Right lobe of liver (tissue), 6 donors: ENCODE results near the gene INPP5A. TPM values are rescaled to one million over a fixed set of nuclear protein-coding genes. Genes with fewer than 3 reads are reported as not detected.

Experiments
- ATAC-seq, 4 donors: fragments of 200-7000 bp; cut with Tn5 transposase; one replicate each; pipeline ENCODE4 v1.9.1; 2020; ENCODE audit warnings: mild to moderate bottlenecking in 4 of 4, moderate library complexity in 4 of 4
- DNase-seq, 3 donors: peaks; one replicate each; pipeline ENCODE4 v3.0.0-alpha.2; 2020
- H3K27ac ChIP-seq, 3 donors: fragments of 200-600 bp; one replicate each; pipeline ENCODE4 v1.8.0; 2022
- H3K27me3 ChIP-seq, 2 donors: fragments of 200-600 bp; one replicate each; pipeline ENCODE4 v1.8.0; 2022
- H3K36me3 ChIP-seq, 4 donors: fragments of 200-600 bp; sonication (generic) in 1 of 4; one replicate each; pipeline versions ENCODE4 v1.5.1 to v1.8.0; 2017 to 2022; ENCODE audit warnings: control low read depth in 1 of 4
- H3K4me1 ChIP-seq, 4 donors: fragments of 200-600 bp; sonication (generic) in 1 of 4; one replicate each; pipeline versions ENCODE4 v1.5.1 to v1.8.0; 2017 to 2022; ENCODE audit warnings: control low read depth in 1 of 4
- H3K4me3 ChIP-seq, 3 donors: fragments of 200-600 bp; one replicate each; pipeline ENCODE4 v1.8.0; 2022
- H3K9me3 ChIP-seq, 4 donors: fragments of 200-600 bp; sonication (generic) in 1 of 4; one replicate each; pipeline versions ENCODE4 v1.5.1 to v1.8.0; 2017 to 2022; ENCODE audit warnings: control low read depth in 1 of 4
- POLR2A ChIP-seq: fragments of 450-650 bp; IDR thresholded peaks from one replicate; pipeline ENCODE4 v1.6.1; 2017; ENCODE audit warnings: antibody characterized with exemption, mild to moderate bottlenecking
- WGBS: methylation state at CpG from one replicate; pipeline ENCODE4 v1.1.6; 2018; ENCODE audit warnings: low coverage, low lambda C conversion rate; ENCODE audit not compliant: insufficient coverage; ENCODE audit errors: missing lambda C conversion rate; 5-methylcytosine and 5-hydroxymethylcytosine counted together
- intact Hi-C, 2 donors: fragments of 100-400 bp; cut with DNase I; formaldehyde crosslinking; loops; one replicate each; pipeline versions ENCODE4 v1.11.2 to v1.14.1; 2022
- total RNA-seq, 6 experiments: library from RNA; depleted of rRNA in 2 of 6; stranded (reverse); fragments of >200 nt in 2 of 6; fragmentation: NEBNext Ultra II Directional in 3 of 6; extraction: Animal tissue kit (Norgen Biotek cat#: 25700) in 3 of 6; gene quantifications; one replicate each; pipeline versions ENCODE4 v1.1.0 to v1.2.4, GENCODE V29; 2016 to 2023
- TF ChIP-seq, protein P1 (sequence below), 4 donors: fragments of 200-600 bp in 3 of 4; fragments of 450-650 bp in 1 of 4; IDR thresholded peaks; one replicate each; pipeline versions ENCODE4 v1.5.1 to v1.8.0; 2016 to 2022; ENCODE audit warnings: antibody characterized with exemption in 4 of 4, mild to moderate bottlenecking in 2 of 4
- donor health status: DM: no; HTN: yes; CAD: no.
- donor health status: DM: no; HTN: no; CAD: no.
- donor health status: DM: no; HTN: no; CAD: no.
- donor health status: DM: no; HTN: yes; CAD: no.
- donor health status: DM: no; HTN: yes; CAD: no.

Gene INPP5A
- total RNA-seq, 6 experiments from 2014 or later = 12.5 to 24.6 (median 16.9) TPM

DNA sequence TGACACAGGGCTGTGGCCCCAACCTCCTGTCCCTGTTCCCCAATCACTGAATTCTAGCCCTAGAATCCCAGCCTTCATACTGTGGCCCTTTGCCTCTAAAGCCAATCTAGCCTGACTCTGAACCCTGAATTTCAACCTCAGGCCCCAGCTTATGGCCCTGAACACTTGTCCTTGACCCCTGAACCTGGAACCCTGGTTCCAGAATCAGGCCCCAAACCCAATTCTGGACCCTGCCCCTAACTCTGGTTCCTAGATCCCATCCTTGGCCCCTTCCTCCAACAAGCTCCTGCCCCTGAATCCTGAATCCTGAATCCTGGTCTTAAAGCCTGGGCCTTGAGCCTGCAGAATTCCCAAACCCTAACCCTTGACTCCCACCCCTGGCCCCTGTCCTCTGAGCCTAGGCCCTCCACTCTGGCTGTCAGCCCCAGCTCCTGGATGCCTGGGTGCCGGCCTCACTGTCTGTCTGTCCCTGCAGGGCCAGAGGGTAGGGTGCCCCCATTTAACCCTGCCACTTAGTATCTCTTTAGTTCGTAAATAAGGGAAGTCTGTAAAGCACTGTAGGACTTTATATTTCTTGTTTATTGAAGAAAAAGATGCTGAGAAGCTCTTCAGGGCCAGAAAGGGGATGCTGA lies 1.3 kb downstream of the INPP5A start:
- Histone ChIP-seq H3K4me3 (peak overlapping the region; percentile 52 to 66 (median 62)), H3K36me3 (no peaks in the 10 kb centered on the region), H3K27ac (peak overlapping the region; percentile 13 to 88 (median 76)), H3K4me1 (peaks cover 0 to 38% (median 16%) of the 10 kb centered on the region in 4 donors), H3K9me3 (no peaks in the 10 kb centered on the region), H3K27me3 (no peaks in the 10 kb centered on the region)
- no peak for TF ChIP-seq POLR2A
- TF ChIP-seq, protein P1, sequence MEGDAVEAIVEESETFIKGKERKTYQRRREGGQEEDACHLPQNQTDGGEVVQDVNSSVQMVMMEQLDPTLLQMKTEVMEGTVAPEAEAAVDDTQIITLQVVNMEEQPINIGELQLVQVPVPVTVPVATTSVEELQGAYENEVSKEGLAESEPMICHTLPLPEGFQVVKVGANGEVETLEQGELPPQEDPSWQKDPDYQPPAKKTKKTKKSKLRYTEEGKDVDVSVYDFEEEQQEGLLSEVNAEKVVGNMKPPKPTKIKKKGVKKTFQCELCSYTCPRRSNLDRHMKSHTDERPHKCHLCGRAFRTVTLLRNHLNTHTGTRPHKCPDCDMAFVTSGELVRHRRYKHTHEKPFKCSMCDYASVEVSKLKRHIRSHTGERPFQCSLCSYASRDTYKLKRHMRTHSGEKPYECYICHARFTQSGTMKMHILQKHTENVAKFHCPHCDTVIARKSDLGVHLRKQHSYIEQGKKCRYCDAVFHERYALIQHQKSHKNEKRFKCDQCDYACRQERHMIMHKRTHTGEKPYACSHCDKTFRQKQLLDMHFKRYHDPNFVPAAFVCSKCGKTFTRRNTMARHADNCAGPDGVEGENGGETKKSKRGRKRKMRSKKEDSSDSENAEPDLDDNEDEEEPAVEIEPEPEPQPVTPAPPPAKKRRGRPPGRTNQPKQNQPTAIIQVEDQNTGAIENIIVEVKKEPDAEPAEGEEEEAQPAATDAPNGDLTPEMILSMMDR (IDR thresholded peaks at IDR 0.05) = no peak
- ATAC-seq (no peak), DNase-seq (peak in 2 of 3 donors; percentile 34 to 56)
- intact Hi-C loops = loop anchor here in 1 of 2 donors (10.0 kb wide), 1 partner anchor 74 kb away; no protein-coding TSS in a partner anchor
- 24% methylated on average over 2 of the region's 2 CpGs for WGBS

DNA sequence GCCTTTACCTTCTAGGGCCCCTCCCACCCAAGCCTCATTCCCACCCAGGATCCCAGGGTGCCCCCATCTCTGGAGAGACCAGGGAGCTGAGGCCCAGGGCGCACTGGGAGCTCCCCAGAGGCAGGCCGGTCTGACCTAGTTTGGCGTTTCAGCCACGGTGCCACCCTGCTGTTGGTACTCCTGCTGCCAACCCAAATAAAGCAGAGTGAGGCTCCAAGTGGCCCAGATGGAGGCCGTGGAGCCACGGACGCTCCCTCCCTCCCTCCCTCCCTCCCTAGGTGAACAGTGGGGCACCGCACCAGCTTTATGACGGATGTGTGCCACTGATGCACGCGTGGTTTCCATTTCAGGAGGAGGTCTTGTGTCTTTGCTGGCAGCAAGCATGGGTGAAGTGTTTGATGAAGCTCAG lies 1.8 kb downstream of the INPP5A start:
- 9% methylated on average over 8 of the region's 11 CpGs for WGBS
- DNase-seq (peak; percentile 70 to 87 (median 86)), ATAC-seq (peak; percentile 25 to 52 (median 49))
- Histone ChIP-seq H3K4me1 (peaks cover 0 to 38% (median 16%) of the 10 kb centered on the region in 4 donors), H3K9me3 (no peaks in the 10 kb centered on the region), H3K27ac (peak overlapping the region; percentile 13 to 88 (median 76)), H3K27me3 (no peaks in the 10 kb centered on the region), H3K4me3 (peak overlapping the region in 1 of 3 donors; percentile 66), H3K36me3 (no peaks in the 10 kb centered on the region)
- intact Hi-C loops = loop anchor here in 1 of 2 donors (10.0 kb wide), 1 partner anchor 75 kb away; no protein-coding TSS in a partner anchor
- TF ChIP-seq, protein P1 (IDR thresholded peaks at IDR 0.05) = no peak
- TF ChIP-seq POLR2A = peak; percentile 16

DNA sequence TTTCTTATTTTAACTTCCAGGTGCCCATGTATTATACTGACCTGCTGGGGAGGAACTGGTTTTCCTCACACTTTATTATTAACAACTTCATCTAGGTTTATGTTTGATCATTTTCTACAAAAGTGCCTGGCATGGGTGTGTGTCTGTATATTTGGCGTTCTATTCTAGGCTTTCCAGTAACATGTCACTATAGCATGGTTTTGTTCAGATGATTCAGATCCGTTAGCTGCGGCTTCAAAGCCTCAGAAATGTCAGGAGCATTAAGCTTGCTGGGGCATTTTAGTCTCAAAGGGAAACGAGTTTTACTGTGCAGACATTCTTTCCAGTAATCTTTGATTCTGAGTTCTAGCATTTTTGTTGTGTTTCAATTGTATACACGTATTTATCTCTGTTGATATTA lies 2.3 kb downstream of the INPP5A start:
- no peaks in the 10 kb centered on the region for H3K36me3 ChIP-seq
- H3K4me3 ChIP-seq = no peak overlapping the region

DNA sequence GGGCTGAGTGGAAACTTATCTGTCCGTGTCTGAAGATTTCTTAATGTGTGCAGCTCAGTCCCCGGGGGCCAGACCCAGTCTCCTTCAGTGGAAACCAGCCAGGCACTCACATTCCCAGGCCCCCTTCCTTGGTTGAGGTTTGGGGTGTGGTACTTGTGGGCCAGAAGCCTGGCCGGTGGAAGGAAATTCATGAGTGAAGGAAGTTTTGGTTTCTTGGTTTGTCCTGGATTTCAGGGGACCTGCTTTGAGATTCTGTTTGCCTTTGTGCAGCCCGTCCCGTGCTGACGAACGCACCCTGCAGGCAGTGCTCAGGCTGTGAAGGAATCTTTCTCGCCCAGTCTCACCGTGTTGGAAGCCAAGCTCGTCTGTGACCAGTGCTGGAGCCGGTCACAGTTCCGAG lies 2.9 kb downstream of the INPP5A start:
- ATAC-seq (no peak), DNase-seq (peak in 1 of 3 donors; percentile 22)
- Histone ChIP-seq H3K27me3 (no peaks in the 10 kb centered on the region), H3K27ac (no peak overlapping the region), H3K9me3 (no peaks in the 10 kb centered on the region), H3K4me1 (peaks cover 0 to 38% (median 16%) of the 10 kb centered on the region in 4 donors), H3K4me3 (no peak overlapping the region), H3K36me3 (no peaks in the 10 kb centered on the region)
- 53% methylated on average over 3 of the region's 12 CpGs for WGBS
- no peak for TF ChIP-seq POLR2A
- intact Hi-C loops = no loop called here

More for the DNA sequence above, 2.3 kb downstream of the INPP5A start:
- intact Hi-C loops = loop anchor here in 1 of 2 donors (10.0 kb wide), 1 partner anchor 75 kb away; no protein-coding TSS in a partner anchor
- WGBS = 43% methylated on average over 5 of the region's 5 CpGs
- Histone ChIP-seq H3K27me3 (no peaks in the 10 kb centered on the region), H3K4me1 (peaks cover 0 to 38% (median 16%) of the 10 kb centered on the region in 4 donors), H3K9me3 (no peaks in the 10 kb centered on the region), H3K27ac (peak overlapping the region in 1 of 3 donors; percentile 88)
- DNase-seq = no peak
- no peak for ATAC-seq
- TF ChIP-seq, protein P1 (IDR thresholded peaks at IDR 0.05) = no peak
- no peak for TF ChIP-seq POLR2A

DNA sequence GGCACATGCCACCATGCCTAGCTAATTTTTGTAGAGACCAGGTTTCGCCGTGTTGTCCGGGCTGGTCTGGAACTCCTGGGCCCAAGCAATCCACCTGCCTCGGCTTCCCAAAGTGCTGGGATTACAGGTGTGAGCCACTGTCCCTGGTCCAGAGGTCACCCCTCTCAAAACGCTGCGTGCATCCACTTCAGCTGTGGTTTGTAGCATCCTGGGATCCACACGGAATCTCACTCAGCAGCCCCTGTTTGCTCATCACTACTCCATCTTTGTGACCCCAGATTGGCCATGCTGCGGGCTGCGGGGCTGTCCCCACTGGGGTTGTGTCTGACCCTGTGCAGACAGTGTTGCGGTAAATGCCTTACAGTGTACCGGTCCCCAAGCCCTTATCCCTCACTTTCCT lies 3.5 kb downstream of the INPP5A start:
- Histone ChIP-seq H3K9me3 (no peaks in the 10 kb centered on the region), H3K27ac (no peak overlapping the region), H3K27me3 (no peaks in the 10 kb centered on the region), H3K4me3 (no peak overlapping the region), H3K36me3 (no peaks in the 10 kb centered on the region), H3K4me1 (peaks cover 0 to 38% (median 16%) of the 10 kb centered on the region in 4 donors)
- DNase-seq (no peak), ATAC-seq (no peak)
- 91% methylated on average over 7 of the region's 11 CpGs for WGBS
- intact Hi-C loops = no loop called here
- TF ChIP-seq, protein P1 (IDR thresholded peaks at IDR 0.05) = no peak
- TF ChIP-seq POLR2A = no peak
